ENCODE data around the gene CHDH.

- TF ChIP-seq CTCF (IDR thresholded peaks at IDR 0.05 in 8 of 11, conservative IDR thresholded peaks at IDR 0.05 in 3 of 11), result no peak
- no peak for TF ChIP-seq POLR2AphosphoS5 (IDR thresholded peaks at IDR 0.05)
Measured at GRCh38 chr3:53790470-53790869, 55.7 kb downstream of the CHDH start.
